ENCODE data around the gene UBTD1.

Gene UBTD1

GRCh38 chr10:97578171-97578844 lies 79.6 kb downstream of the UBTD1 start:
- no peak for FAIRE-seq
- no peak for DNase-seq (ENCODE audit: insufficient read length, low spot score)
- TF ChIP-seq PAX5 (IDR thresholded peaks at IDR 0.05; ENCODE audit: insufficient read depth, low read length, severe bottlenecking): no peak
- TF ChIP-seq POLR2AphosphoS5 (IDR thresholded peaks at IDR 0.05; ENCODE audit: low read depth, low read length): no peak
- no peak for TF ChIP-seq POLR2A (IDR thresholded peaks at IDR 0.05; ENCODE audit: low read depth, low read length)
- no peak for TF ChIP-seq SPI1 (IDR thresholded peaks at IDR 0.05; ENCODE audit: low read depth, low read length)
- TF ChIP-seq TAF1 (IDR thresholded peaks at IDR 0.05; ENCODE audit: low read depth, low read length): no peak
- no peak for TF ChIP-seq POU2F2 (IDR thresholded peaks at IDR 0.05; ENCODE audit: low read depth, low read length)

- DNase-seq (ENCODE audit: insufficient read length, low spot score) (no peak), FAIRE-seq (no peak)
- TF ChIP-seq TAF1 (IDR thresholded peaks at IDR 0.05; ENCODE audit: low read depth, low read length) (no peak), POLR2AphosphoS5 (IDR thresholded peaks at IDR 0.05; ENCODE audit: low read depth, low read length) (no peak), PAX5 (IDR thresholded peaks at IDR 0.05; ENCODE audit: insufficient read depth, low read length, severe bottlenecking) (no peak), POU2F2 (IDR thresholded peaks at IDR 0.05; ENCODE audit: low read depth, low read length) (no peak), POLR2A (IDR thresholded peaks at IDR 0.05; ENCODE audit: low read depth, low read length) (no peak), SPI1 (IDR thresholded peaks at IDR 0.05; ENCODE audit: low read depth, low read length) (no peak)
Observed at GRCh38 chr10:97580421-97581367, 82.0 kb downstream of the UBTD1 start.

- TF ChIP-seq POU2F2 (IDR thresholded peaks at IDR 0.05; ENCODE audit: low read depth, low read length): no peak
- TF ChIP-seq SPI1 (IDR thresholded peaks at IDR 0.05; ENCODE audit: low read depth, low read length): no peak
- no peak for TF ChIP-seq PAX5 (IDR thresholded peaks at IDR 0.05; ENCODE audit: insufficient read depth, low read length, severe bottlenecking)
- TF ChIP-seq POLR2A (IDR thresholded peaks at IDR 0.05; ENCODE audit: low read depth, low read length): no peak
- no peak for TF ChIP-seq TAF1 (IDR thresholded peaks at IDR 0.05; ENCODE audit: low read depth, low read length)
- no peak for TF ChIP-seq POLR2AphosphoS5 (IDR thresholded peaks at IDR 0.05; ENCODE audit: low read depth, low read length)
- DNase-seq (ENCODE audit: insufficient read length, low spot score): no peak
- no peak for FAIRE-seq
Observed at GRCh38 chr10:97582169-97582568, 83.4 kb downstream of the UBTD1 start.

- FAIRE-seq: no peak
- TF ChIP-seq PAX5 (IDR thresholded peaks at IDR 0.05; ENCODE audit: insufficient read depth, low read length, severe bottlenecking) (no peak), POLR2AphosphoS5 (IDR thresholded peaks at IDR 0.05; ENCODE audit: low read depth, low read length) (no peak), SPI1 (IDR thresholded peaks at IDR 0.05; ENCODE audit: low read depth, low read length) (no peak), POLR2A (IDR thresholded peaks at IDR 0.05; ENCODE audit: low read depth, low read length) (no peak)
- DNase-seq (ENCODE audit: insufficient read length, low spot score): no peak
Observed at GRCh38 chr10:97583476-97583875, 84.8 kb downstream of the UBTD1 start.

GRCh38 chr10:97584060-97584797 lies 85.5 kb downstream of the UBTD1 start, which contains the start of gene HOGA1:
HOGA1 (plus strand) TSS chr10:97584389; CDS start chr10:97584704, 315 bp downstream.
- DNase-seq (ENCODE audit: insufficient read length, low spot score) (no peak), FAIRE-seq (no peak)
- TF ChIP-seq POLR2A (IDR thresholded peaks at IDR 0.05; ENCODE audit: low read depth, low read length): no peak

- no peak for FAIRE-seq
- TF ChIP-seq TAF1 (IDR thresholded peaks at IDR 0.05; ENCODE audit: low read depth, low read length) (no peak), POU2F2 (IDR thresholded peaks at IDR 0.05; ENCODE audit: low read depth, low read length) (no peak)
Observed at GRCh38 chr10:97584798-97585438, 86.2 kb downstream of the UBTD1 start.

GRCh38 chr10:97585439-97585811 lies 86.7 kb downstream of the UBTD1 start:
- FAIRE-seq: no peak
- no peak for DNase-seq (ENCODE audit: insufficient read length, low spot score)
- TF ChIP-seq PAX5 (IDR thresholded peaks at IDR 0.05; ENCODE audit: insufficient read depth, low read length, severe bottlenecking) (no peak), SPI1 (IDR thresholded peaks at IDR 0.05; ENCODE audit: low read depth, low read length) (no peak), POLR2AphosphoS5 (IDR thresholded peaks at IDR 0.05; ENCODE audit: low read depth, low read length) (no peak), TAF1 (IDR thresholded peaks at IDR 0.05; ENCODE audit: low read depth, low read length) (no peak), POU2F2 (IDR thresholded peaks at IDR 0.05; ENCODE audit: low read depth, low read length) (no peak), POLR2A (IDR thresholded peaks at IDR 0.05; ENCODE audit: low read depth, low read length) (no peak)

More at GRCh38 chr10:97584798-97585438, 86.2 kb downstream of the UBTD1 start:
- DNase-seq (ENCODE audit: insufficient read length, low spot score): no peak

- no peak for DNase-seq (ENCODE audit: insufficient read length, low spot score)
- no peak for TF ChIP-seq PAX5 (IDR thresholded peaks at IDR 0.05; ENCODE audit: insufficient read depth, low read length, severe bottlenecking)
- no peak for TF ChIP-seq POLR2AphosphoS5 (IDR thresholded peaks at IDR 0.05; ENCODE audit: low read depth, low read length)
- TF ChIP-seq POLR2A (IDR thresholded peaks at IDR 0.05; ENCODE audit: low read depth, low read length): no peak
- TF ChIP-seq TAF1 (IDR thresholded peaks at IDR 0.05; ENCODE audit: low read depth, low read length): no peak
- TF ChIP-seq POU2F2 (IDR thresholded peaks at IDR 0.05; ENCODE audit: low read depth, low read length): no peak
- TF ChIP-seq SPI1 (IDR thresholded peaks at IDR 0.05; ENCODE audit: low read depth, low read length): no peak
- no peak for FAIRE-seq
Observed at GRCh38 chr10:97587183-97587582, 88.5 kb downstream of the UBTD1 start.

- FAIRE-seq: no peak
- no peak for TF ChIP-seq SPI1 (IDR thresholded peaks at IDR 0.05; ENCODE audit: low read depth, low read length)
- TF ChIP-seq PAX5 (IDR thresholded peaks at IDR 0.05; ENCODE audit: insufficient read depth, low read length, severe bottlenecking): no peak
- no peak for TF ChIP-seq POLR2A (IDR thresholded peaks at IDR 0.05; ENCODE audit: low read depth, low read length)
- TF ChIP-seq POU2F2 (IDR thresholded peaks at IDR 0.05; ENCODE audit: low read depth, low read length): no peak
- TF ChIP-seq POLR2AphosphoS5 (IDR thresholded peaks at IDR 0.05; ENCODE audit: low read depth, low read length): no peak
- TF ChIP-seq TAF1 (IDR thresholded peaks at IDR 0.05; ENCODE audit: low read depth, low read length): no peak
- DNase-seq (ENCODE audit: insufficient read length, low spot score): no peak
Observed at GRCh38 chr10:97589479-97589878, 90.8 kb downstream of the UBTD1 start, which contains the start of gene C10orf62. C10orf62 (plus strand) TSS chr10:97589721; CDS start chr10:97589898, 177 bp downstream.
